ENCODE data around the gene DOK7.
A peak's percentile ranks its signal among the peaks of the same experiment; 100 is the strongest.

DOK7 gene

GRCh38 chr4:3526456-3526855, 63.4 kb downstream of the DOK7 start:
- peak; percentile 41; the same call in 2 of the 3 replicates for ATAC-seq (ENCODE audit: insufficient read depth, low read depth)
- Histone ChIP-seq H2AFZ (ENCODE audit: low read depth, low read length) (no peak overlapping the region), H4K20me1 (ENCODE audit: insufficient read depth, low read length) (peaks cover 79% of the 10 kb centered on the region), H3K9ac (ENCODE audit: low read depth, low read length) (no peak overlapping the region), H3K4me3 (ENCODE audit: low read depth in 1 of 2, low read length in 2 of 2) (no peak overlapping the region), H3K9me3 (ENCODE audit: insufficient read depth, low read length, severe bottlenecking) (no peaks in the 10 kb centered on the region), H3K79me2 (ENCODE audit: insufficient read depth, low read length) (peaks cover 67% of the 10 kb centered on the region), H3K4me1 (ENCODE audit: insufficient read depth, low read length) (peaks cover 32% of the 10 kb centered on the region), H3K36me3 (ENCODE audit: insufficient read depth, low read length) (peaks cover 73% of the 10 kb centered on the region), H3K4me2 (ENCODE audit: insufficient read depth, low read length) (no peak overlapping the region), H3K27ac (ENCODE audit: low read length) (no peak overlapping the region), H3K27me3 (ENCODE audit: insufficient read depth, low read length, poor library complexity) (no peaks in the 10 kb centered on the region)
- DNase-seq: no peak
- TF ChIP-seq EZH2 (IDR thresholded peaks at IDR 0.05; ENCODE audit: borderline replicate concordance, low read depth, low read length, severe bottlenecking) (no peak), CTCF (IDR thresholded peaks at IDR 0.05; ENCODE audit: borderline replicate concordance, extremely low read depth, low read length, poor library complexity, severe bottlenecking) (no peak)

DNA sequence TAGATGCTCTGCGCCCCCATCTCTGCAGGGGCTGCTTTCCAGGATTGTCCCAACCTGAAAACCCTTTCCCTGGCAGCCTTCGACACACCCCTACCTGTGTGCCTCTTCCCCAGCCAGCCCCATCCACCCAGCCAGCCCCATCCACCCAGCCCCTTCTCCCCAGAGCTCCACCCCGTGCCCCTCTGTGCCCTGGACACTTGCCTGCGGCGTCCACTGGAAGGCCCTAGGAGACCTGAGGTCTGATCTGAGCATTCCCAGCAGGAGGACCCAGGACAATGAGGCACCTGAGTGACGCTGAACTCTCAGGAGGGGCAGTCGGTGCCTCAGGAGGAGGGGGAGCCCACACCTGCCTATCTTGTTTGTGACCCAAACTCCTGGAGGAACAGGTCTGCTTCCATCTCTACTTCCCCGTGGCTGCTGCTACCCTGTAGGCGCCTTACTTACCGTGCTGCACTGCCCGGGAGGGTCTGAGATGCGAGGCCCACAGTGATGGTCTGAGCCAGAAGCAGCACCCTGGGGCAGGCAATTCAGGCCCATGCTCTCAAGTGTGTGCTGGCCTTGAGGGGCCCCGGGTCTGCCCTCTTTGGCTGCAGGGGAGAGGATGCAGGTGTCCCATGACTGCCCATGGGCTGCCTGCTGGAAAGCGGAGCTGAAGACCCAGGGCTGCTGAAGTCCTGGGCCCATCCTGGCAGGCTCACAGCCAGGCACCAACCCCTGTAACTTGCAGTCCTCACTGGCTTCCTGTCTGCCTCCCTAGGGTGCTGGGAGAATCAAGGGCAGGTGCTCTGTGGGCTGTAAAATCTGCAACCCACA, 64.2 kb downstream of the DOK7 start:
- 0 out of 2 replicates have a peak overlapping the region, but pooled peaks have one; percentile 20 for H3K4me2 ChIP-seq (ENCODE audit: insufficient read depth, low read length)
- H3K36me3 ChIP-seq (ENCODE audit: insufficient read depth, low read length): peaks cover 65% of the 10 kb centered on the region
- H3K9ac ChIP-seq (ENCODE audit: low read depth, low read length): peak overlapping the region; percentile 10; the same call in 1 of the 2 replicates
- peak overlapping the region; percentile 39; the same call in 1 of the 2 replicates for H3K27ac ChIP-seq (ENCODE audit: low read length)
- peaks cover 35% of the 10 kb centered on the region for H3K4me1 ChIP-seq (ENCODE audit: insufficient read depth, low read length)
- H3K27me3 ChIP-seq (ENCODE audit: insufficient read depth, low read length, poor library complexity): no peaks in the 10 kb centered on the region
- no peak for TF ChIP-seq EZH2 (IDR thresholded peaks at IDR 0.05; ENCODE audit: borderline replicate concordance, low read depth, low read length, severe bottlenecking)
- peaks cover 74% of the 10 kb centered on the region for H3K79me2 ChIP-seq (ENCODE audit: insufficient read depth, low read length)
- H2AFZ ChIP-seq (ENCODE audit: low read depth, low read length): no peak overlapping the region
- peak; percentile 19 for DNase-seq
- H3K9me3 ChIP-seq (ENCODE audit: insufficient read depth, low read length, severe bottlenecking): no peaks in the 10 kb centered on the region
- no peak overlapping the region for H3K4me3 ChIP-seq (ENCODE audit: low read depth in 1 of 2, low read length in 2 of 2)
- ATAC-seq (ENCODE audit: insufficient read depth, low read depth): no peak
- H4K20me1 ChIP-seq (ENCODE audit: insufficient read depth, low read length): peaks cover 83% of the 10 kb centered on the region

GRCh38 chr4:3527914-3528876, 65.1 kb downstream of the DOK7 start:
- Histone ChIP-seq H2AFZ (ENCODE audit: low read depth, low read length) (no peak overlapping the region), H3K27ac (ENCODE audit: low read length) (peak overlapping the region; percentile 48; the same call in 1 of the 2 replicates), H3K27me3 (ENCODE audit: insufficient read depth, low read length, poor library complexity) (no peaks in the 10 kb centered on the region), H3K4me3 (ENCODE audit: low read depth in 1 of 2, low read length in 2 of 2) (no peak overlapping the region), H3K9me3 (ENCODE audit: insufficient read depth, low read length, severe bottlenecking) (no peaks in the 10 kb centered on the region), H4K20me1 (ENCODE audit: insufficient read depth, low read length) (peaks cover 76% of the 10 kb centered on the region), H3K4me1 (ENCODE audit: insufficient read depth, low read length) (peaks cover 42% of the 10 kb centered on the region), H3K9ac (ENCODE audit: low read depth, low read length) (peak overlapping the region; percentile 10; the same call in 1 of the 2 replicates), H3K36me3 (ENCODE audit: insufficient read depth, low read length) (peaks cover 58% of the 10 kb centered on the region), H3K79me2 (ENCODE audit: insufficient read depth, low read length) (peaks cover 70% of the 10 kb centered on the region), H3K4me2 (ENCODE audit: insufficient read depth, low read length) (peak overlapping the region; percentile 34; the same call in 1 of the 2 replicates)
- no peak for DNase-seq
- no peak for ATAC-seq (ENCODE audit: insufficient read depth, low read depth)
- no peak for TF ChIP-seq CTCF (IDR thresholded peaks at IDR 0.05; ENCODE audit: borderline replicate concordance, extremely low read depth, low read length, poor library complexity, severe bottlenecking)
- TF ChIP-seq EZH2 (IDR thresholded peaks at IDR 0.05; ENCODE audit: borderline replicate concordance, low read depth, low read length, severe bottlenecking): no peak
